Measurements from ENCODE around the gene TOM1L2.

GRCh38 chr17:17813055-17813724 is 159.0 kb downstream of the TOM1L2 start:
- no peak for TF ChIP-seq EZH2 (IDR thresholded peaks at IDR 0.05; ENCODE audit: borderline replicate concordance)
- no peak for TF ChIP-seq CTCF (IDR thresholded peaks at IDR 0.05; ENCODE audit: poor library complexity)
- TF ChIP-seq EZH2phosphoT487 (IDR thresholded peaks at IDR 0.05; ENCODE audit: low read depth, severe bottlenecking, unreplicated experiment), result no peak
